Spleen (tissue), 7 donors: ENCODE data around the gene ITPR2.

Source experiments
- CTCF ChIP-seq, 11 experiments: fragments of 200-600 bp in 7 of 11; fragments of 450-650 bp in 4 of 11; sonication (generic) in 4 of 11; IDR thresholded peaks in 8 of 11; conservative IDR thresholded peaks in 3 of 11; 1 replicate in 7 of 11; 2 replicates in 4 of 11; pipeline versions ENCODE4 v1.4.0 to v1.8.0; 2016 to 2021; ENCODE audit warnings: antibody characterized with exemption in 11 of 11, inconsistent platforms in 4 of 11, mild to moderate bottlenecking in 1 of 11
- POLR2A ChIP-seq, 3 donors: fragments of 450-650 bp; IDR thresholded peaks; one replicate each; pipeline ENCODE4 v1.5.1; 2017; ENCODE audit warnings: antibody characterized with exemption in 3 of 3, mild to moderate bottlenecking in 1 of 3
- donor health status: DM: no; HTN: no; CAD: no; lungs with moderate emphysema.
- donor health status: DM: no; HTN: no; CAD: no.
- donor health status: DM: no; HTN: no; CAD: no.

- TF ChIP-seq POLR2A (IDR thresholded peaks at IDR 0.05) (no peak), CTCF (IDR thresholded peaks at IDR 0.05 in 8 of 11, conservative IDR thresholded peaks at IDR 0.05 in 3 of 11) (no peak)
These were observed 142.4 kb downstream of the ITPR2 start for GRCh38 chr12:26690601-26691000.
